Sigmoid colon (tissue), 3 donors: Measurements from ENCODE around the gene GBX1.

Experiments used
- CTCF ChIP-seq, 4 experiments: fragments of 450-650 bp in 3 of 4; fragments of 200-600 bp in 1 of 4; IDR thresholded peaks; one replicate each; pipeline ENCODE4 v1.5.1; 2016 to 2019; ENCODE audit warnings: antibody characterized with exemption in 4 of 4, mild to moderate bottlenecking in 3 of 4, moderate library complexity in 2 of 4
- POLR2A ChIP-seq, 2 donors: fragments of 450-650 bp; IDR thresholded peaks; one replicate each; pipeline ENCODE4 v1.6.1; 2016; ENCODE audit warnings: antibody characterized with exemption in 2 of 2, mild to moderate bottlenecking in 2 of 2, moderate library complexity in 2 of 2

- TF ChIP-seq CTCF (IDR thresholded peaks at IDR 0.05) = no peak
- no peak for TF ChIP-seq POLR2A (IDR thresholded peaks at IDR 0.05)
Measured at GRCh38 chr7:151101621-151102396, 65.7 kb downstream of the GBX1 start.
